Trophoblast cell (in vitro differentiated cells and primary cell): ENCODE data around the gene FNDC3B.
A peak's percentile ranks its signal among the peaks of the same experiment; 100 is the strongest.

Source experiments
- DNase-seq, 2 donors: peaks; one replicate each; pipeline ENCODE4 v3.0.0-alpha.2; 2016
- H2AFZ ChIP-seq: 2 replicates; pipeline ENCODE4 v1.6.1; 2013; ENCODE audit warnings: low read length, moderate library complexity, mild to moderate bottlenecking; ENCODE audit not compliant: insufficient read depth, poor library complexity
- H2AK5ac ChIP-seq: 2 replicates; pipeline ENCODE4 v1.6.1; 2013; ENCODE audit warnings: mild to moderate bottlenecking, low read length
- H2BK120ac ChIP-seq: 2 replicates; pipeline ENCODE4 v1.6.1; 2013; ENCODE audit warnings: low read length, mild to moderate bottlenecking, moderate library complexity; ENCODE audit not compliant: insufficient read depth, poor library complexity
- H2BK12ac ChIP-seq: 2 replicates; pipeline ENCODE4 v1.6.1; 2013; ENCODE audit warnings: mild to moderate bottlenecking, low read length, moderate library complexity
- H2BK5ac ChIP-seq: 2 replicates; pipeline ENCODE4 v1.6.1; 2013; ENCODE audit warnings: low read length, low read depth, moderate library complexity, mild to moderate bottlenecking; ENCODE audit not compliant: poor library complexity
- H3K14ac ChIP-seq: 2 replicates; pipeline ENCODE4 v1.6.1; 2013; ENCODE audit warnings: mild to moderate bottlenecking, low read length
- H3K18ac ChIP-seq: 2 replicates; pipeline ENCODE4 v1.6.1; 2013; ENCODE audit warnings: mild to moderate bottlenecking, low read length
- H3K23ac ChIP-seq: 2 replicates; pipeline ENCODE4 v1.6.1; 2013; ENCODE audit warnings: low read length
- H3K27ac ChIP-seq: 2 replicates; pipeline ENCODE4 v1.5.1; 2013; ENCODE audit warnings: low read depth, mild to moderate bottlenecking, inconsistent platforms, low read length, moderate library complexity
- H3K27me3 ChIP-seq: 2 replicates; pipeline ENCODE4 v1.6.1; 2013; ENCODE audit warnings: inconsistent platforms, mild to moderate bottlenecking, low read length, moderate library complexity; ENCODE audit not compliant: insufficient read depth
- H3K36me3 ChIP-seq, 2 experiments: 1 replicate in 1 of 2; 2 replicates in 1 of 2; pipeline ENCODE4 v1.6.1; 2013; ENCODE audit warnings: low read length in 2 of 2, mild to moderate bottlenecking in 2 of 2, moderate library complexity in 1 of 2; ENCODE audit not compliant: insufficient read depth in 2 of 2, control insufficient read depth in 1 of 2
- H3K4ac ChIP-seq: 2 replicates; pipeline ENCODE4 v1.6.1; 2013; ENCODE audit warnings: low read depth, mild to moderate bottlenecking, low read length, moderate library complexity
- H3K4me1 ChIP-seq, 2 experiments: 1 replicate in 1 of 2; 2 replicates in 1 of 2; pipeline ENCODE4 v1.6.1; 2013; ENCODE audit warnings: low read length in 2 of 2, mild to moderate bottlenecking in 2 of 2, moderate library complexity in 1 of 2; ENCODE audit not compliant: insufficient read depth in 2 of 2, control insufficient read depth in 1 of 2
- H3K4me2 ChIP-seq: 2 replicates; pipeline ENCODE4 v1.6.1; 2013; ENCODE audit warnings: inconsistent platforms, mild to moderate bottlenecking, low read length, moderate library complexity
- H3K4me3 ChIP-seq: 2 replicates; pipeline ENCODE4 v1.5.1; 2013; ENCODE audit warnings: mild to moderate bottlenecking, low read depth, low read length, inconsistent platforms
- H3K79me1 ChIP-seq: one replicate; pipeline ENCODE4 v1.6.1; 2013; ENCODE audit warnings: low read length
- H3K79me2 ChIP-seq: 2 replicates; pipeline ENCODE4 v1.6.1; 2013; ENCODE audit warnings: low read length, mild to moderate bottlenecking; ENCODE audit not compliant: control insufficient read depth, insufficient read depth, poor library complexity
- H3K9ac ChIP-seq: 2 replicates; pipeline ENCODE4 v1.6.1; 2013; ENCODE audit warnings: mild to moderate bottlenecking, low read length
- H3K9me3 ChIP-seq: 2 replicates; pipeline ENCODE4 v1.6.1; 2013; ENCODE audit warnings: low read depth, mild to moderate bottlenecking, control low read depth, inconsistent platforms, low read length; ENCODE audit not compliant: insufficient read depth
- H4K12ac ChIP-seq: 2 replicates; pipeline ENCODE4 v1.6.1; 2013; ENCODE audit warnings: low read depth, mild to moderate bottlenecking, low read length, moderate library complexity
- H4K8ac ChIP-seq: 2 replicates; pipeline ENCODE4 v1.6.1; 2013; ENCODE audit warnings: low read depth, mild to moderate bottlenecking, low read length, moderate library complexity
- H4K91ac ChIP-seq: one replicate; pipeline ENCODE4 v1.6.1; 2013; ENCODE audit warnings: low read depth, mild to moderate bottlenecking, low read length, moderate library complexity
- WGBS: extraction: QIAGEN DNeasy Blood & Tissue Kit; methylation state at CpG from one replicate; pipeline ENCODE4 v1.1.7; 2013; ENCODE audit warnings: missing lambda C conversion rate; ENCODE audit not compliant: insufficient read length, insufficient coverage; ENCODE audit errors: extremely low coverage; 5-methylcytosine and 5-hydroxymethylcytosine counted together

The FNDC3B gene

DNA sequence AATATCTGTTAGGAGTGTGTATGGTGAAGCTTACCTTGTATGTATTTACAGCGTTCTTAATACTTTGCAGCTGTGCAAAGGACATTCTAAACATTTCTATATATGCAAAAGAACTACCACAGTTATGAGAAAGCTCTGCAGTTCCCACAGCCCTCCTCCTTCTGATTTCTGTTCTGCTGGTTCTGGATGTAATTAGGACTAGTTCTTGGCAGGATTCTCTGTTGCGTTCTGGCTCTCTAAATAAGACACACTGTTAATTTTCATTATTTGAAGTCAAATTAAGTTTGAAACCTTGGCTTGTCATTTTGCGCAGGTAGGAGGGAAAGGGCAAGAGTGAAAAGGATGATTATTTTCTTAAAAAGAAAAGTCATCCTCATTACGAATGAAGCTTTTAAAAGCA, 76.4 kb downstream of the FNDC3B start:
- Histone ChIP-seq H3K4me1 (no peaks in the 10 kb centered on the region), H3K4ac (no peak overlapping the region), H3K27ac (no peak overlapping the region), H3K27me3 (no peaks in the 10 kb centered on the region), H3K14ac (no peak overlapping the region), H2AK5ac (no peak overlapping the region), H2BK12ac (no peak overlapping the region), H3K4me2 (no peak overlapping the region), H4K91ac (no peak overlapping the region), H3K23ac (no peak overlapping the region), H2AFZ (no peak overlapping the region), H3K4me3 (no peak overlapping the region), H3K9ac (no peak overlapping the region), H4K12ac (no peak overlapping the region), H3K36me3 (peaks cover 14 to 19% of the 10 kb centered on the region in 2 experiments), H2BK5ac (no peak overlapping the region), H3K79me2 (no peaks in the 10 kb centered on the region), H4K8ac (no peak overlapping the region), H2BK120ac (no peak overlapping the region), H3K9me3 (no peaks in the 10 kb centered on the region), H3K79me1 (no peaks in the 10 kb centered on the region), H3K18ac (no peak overlapping the region)
- no peak for DNase-seq
- no CpG with 5 or more reads among the region's 4 CpGs for WGBS

DNA sequence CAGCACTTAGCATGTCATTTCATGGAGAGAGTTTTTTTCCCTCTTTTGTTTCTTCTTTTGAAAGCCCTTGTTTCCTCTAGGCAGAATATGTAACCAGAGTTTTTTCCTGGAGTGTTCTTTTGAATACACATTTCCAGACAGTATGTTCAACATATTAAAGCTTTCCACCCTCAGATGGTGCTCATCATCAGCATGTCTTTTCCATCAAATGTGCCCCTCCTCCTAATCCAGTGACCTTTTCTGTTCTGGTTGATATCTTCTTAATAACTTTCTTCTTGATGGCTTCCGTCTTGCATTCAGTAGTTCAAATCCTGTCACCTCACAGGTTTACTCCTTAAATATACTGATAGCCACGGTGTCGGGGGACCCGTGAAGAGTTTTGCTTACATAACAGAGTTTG, 78.6 kb downstream of the FNDC3B start:
- Histone ChIP-seq H3K9me3 (no peaks in the 10 kb centered on the region), H3K4me3 (no peak overlapping the region), H3K79me2 (no peaks in the 10 kb centered on the region), H3K4me1 (no peaks in the 10 kb centered on the region), H3K4me2 (no peak overlapping the region), H3K23ac (no peak overlapping the region), H3K9ac (no peak overlapping the region), H2BK5ac (no peak overlapping the region), H3K27ac (no peak overlapping the region), H3K36me3 (peaks cover 13 to 17% of the 10 kb centered on the region in 2 experiments), H3K4ac (no peak overlapping the region), H2BK120ac (no peak overlapping the region), H4K8ac (no peak overlapping the region), H2AFZ (no peak overlapping the region), H3K79me1 (no peaks in the 10 kb centered on the region), H2AK5ac (no peak overlapping the region), H3K18ac (no peak overlapping the region), H3K14ac (no peak overlapping the region), H3K27me3 (no peaks in the 10 kb centered on the region), H2BK12ac (no peak overlapping the region), H4K91ac (no peak overlapping the region), H4K12ac (no peak overlapping the region)
- no CpG with 5 or more reads among the region's 4 CpGs for WGBS
- no peak for DNase-seq

DNA sequence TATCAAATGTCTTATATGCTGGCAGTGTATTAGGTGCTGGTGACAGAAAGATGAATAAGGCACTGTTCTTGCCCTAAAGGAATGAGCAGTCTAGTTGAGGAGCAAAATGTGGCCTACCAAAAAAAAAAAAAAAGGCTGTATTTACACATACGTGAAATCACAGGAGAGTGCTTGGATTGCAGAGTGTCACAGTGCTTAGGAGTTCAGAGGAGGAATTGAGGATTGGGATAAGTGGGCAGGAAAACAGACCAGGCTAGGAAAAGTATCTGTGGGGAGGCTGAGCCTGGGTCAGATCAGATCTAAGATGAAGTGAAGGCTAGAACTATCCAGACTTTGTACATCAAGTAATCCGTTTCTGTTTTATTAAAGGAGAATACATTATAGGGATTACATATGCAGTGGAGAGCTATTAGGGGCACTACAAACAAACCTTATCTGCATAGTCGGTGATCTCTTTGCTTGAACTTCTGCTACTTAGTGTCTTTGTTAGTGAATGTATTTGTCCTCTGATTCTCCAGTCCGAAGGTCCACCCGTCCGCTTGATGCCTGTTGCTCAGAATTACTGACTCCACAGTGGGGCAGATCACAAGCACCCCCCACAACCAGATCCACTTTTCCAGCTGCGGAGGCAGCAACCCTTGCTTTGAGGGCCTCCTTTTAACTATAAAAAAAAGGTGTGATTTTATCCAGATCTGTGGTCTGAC, 80.0 kb downstream of the FNDC3B start:
- no peak for DNase-seq
- no CpG with 5 or more reads among the region's 7 CpGs for WGBS

DNA sequence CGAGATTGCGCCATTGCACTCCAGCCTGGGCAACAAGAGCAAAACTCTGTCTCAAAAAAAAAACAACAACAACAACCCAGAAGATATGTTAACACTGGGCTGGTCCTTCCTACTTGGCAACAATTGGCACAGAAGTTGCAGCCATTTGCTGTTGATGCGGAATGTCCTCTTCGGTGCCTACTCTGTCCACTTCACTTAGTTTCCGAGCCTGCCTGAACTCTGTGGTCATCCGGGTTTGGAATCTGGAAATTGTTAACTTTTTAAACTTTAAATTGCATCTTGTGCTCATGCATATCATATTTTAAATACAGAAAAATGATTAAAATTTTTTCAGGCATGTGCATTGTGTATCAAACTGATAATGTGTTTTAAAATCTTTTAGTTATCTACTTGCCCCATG, 81.5 kb downstream of the FNDC3B start:
- Histone ChIP-seq H3K4me2 (no peak overlapping the region), H4K8ac (no peak overlapping the region), H3K4me1 (peaks cover 0 to 11% of the 10 kb centered on the region in 2 experiments), H3K4me3 (no peak overlapping the region), H3K4ac (no peak overlapping the region), H2AFZ (no peak overlapping the region), H2BK5ac (no peak overlapping the region), H2AK5ac (no peak overlapping the region), H4K12ac (peak overlapping the region; percentile 9), H3K79me2 (peaks cover 2% of the 10 kb centered on the region), H2BK12ac (no peak overlapping the region), H2BK120ac (no peak overlapping the region), H3K27me3 (no peaks in the 10 kb centered on the region), H3K36me3 (peaks cover 4 to 5% of the 10 kb centered on the region in 2 experiments), H3K27ac (no peak overlapping the region), H3K18ac (no peak overlapping the region), H3K9ac (no peak overlapping the region), H3K9me3 (no peaks in the 10 kb centered on the region), H3K23ac (no peak overlapping the region), H4K91ac (no peak overlapping the region), H3K14ac (no peak overlapping the region), H3K79me1 (peaks cover 4% of the 10 kb centered on the region)
- no CpG with 5 or more reads among the region's 6 CpGs for WGBS
- DNase-seq, result peak in 1 of 2 donors; percentile 64

More for the DNA sequence above, 80.0 kb downstream of the FNDC3B start:
- no peak overlapping the region for H2AK5ac ChIP-seq
- no peak overlapping the region for H4K12ac ChIP-seq
- peaks cover 12 to 13% of the 10 kb centered on the region in 2 experiments for H3K36me3 ChIP-seq
- no peaks in the 10 kb centered on the region for H3K79me1 ChIP-seq
- H3K9ac ChIP-seq, result no peak overlapping the region
- no peak overlapping the region for H3K27ac ChIP-seq
- peaks cover 0 to 2% of the 10 kb centered on the region in 2 experiments for H3K4me1 ChIP-seq
- H3K23ac ChIP-seq, result no peak overlapping the region
- no peak overlapping the region for H2BK5ac ChIP-seq
- no peak overlapping the region for H2AFZ ChIP-seq
- no peak overlapping the region for H3K4me3 ChIP-seq
- H3K79me2 ChIP-seq, result no peaks in the 10 kb centered on the region
- no peaks in the 10 kb centered on the region for H3K9me3 ChIP-seq
- no peaks in the 10 kb centered on the region for H3K27me3 ChIP-seq
- H4K8ac ChIP-seq, result no peak overlapping the region
- no peak overlapping the region for H2BK12ac ChIP-seq
- H2BK120ac ChIP-seq, result no peak overlapping the region
- no peak overlapping the region for H3K14ac ChIP-seq
- no peak overlapping the region for H3K4me2 ChIP-seq
- H3K4ac ChIP-seq, result no peak overlapping the region
- H3K18ac ChIP-seq, result no peak overlapping the region
- no peak overlapping the region for H4K91ac ChIP-seq
